ENCODE results near the gene COPS7B.

GRCh38 chr2:231780909-231781797, 5.1 kb upstream of the COPS7B start, which contains the start of gene PDE6D:
- TF ChIP-seq POLR2A (IDR thresholded peaks at IDR 0.05) = peak; percentile 85
- peak in 1 of 5 experiments; percentile 7 for TF ChIP-seq CTCF (IDR thresholded peaks at IDR 0.05)
- TF ChIP-seq POLR2AphosphoS5 (IDR thresholded peaks at IDR 0.05) = peak; percentile 89 to 99 (median 95)
- no peak for TF ChIP-seq EP300 (IDR thresholded peaks at IDR 0.05; ENCODE audit: low read depth)

All from transverse colon (tissue), 4 donors.